Measurements from ENCODE around the gene CDCA5. TPM values are rescaled to one million over a fixed set of nuclear protein-coding genes. Genes with fewer than 3 reads are reported as not detected.
A peak's percentile ranks its signal among the peaks of the same experiment; 100 is the strongest.
"Not testable (repeated sequence)": the region's sequence is repeated elsewhere in the genome, so short reads cannot be mapped to it uniquely, and the experiment has no call there.

CDCA5 gene
- total RNA-seq, 2 experiments from 2014 or later: 111 to 119 TPM

DNA sequence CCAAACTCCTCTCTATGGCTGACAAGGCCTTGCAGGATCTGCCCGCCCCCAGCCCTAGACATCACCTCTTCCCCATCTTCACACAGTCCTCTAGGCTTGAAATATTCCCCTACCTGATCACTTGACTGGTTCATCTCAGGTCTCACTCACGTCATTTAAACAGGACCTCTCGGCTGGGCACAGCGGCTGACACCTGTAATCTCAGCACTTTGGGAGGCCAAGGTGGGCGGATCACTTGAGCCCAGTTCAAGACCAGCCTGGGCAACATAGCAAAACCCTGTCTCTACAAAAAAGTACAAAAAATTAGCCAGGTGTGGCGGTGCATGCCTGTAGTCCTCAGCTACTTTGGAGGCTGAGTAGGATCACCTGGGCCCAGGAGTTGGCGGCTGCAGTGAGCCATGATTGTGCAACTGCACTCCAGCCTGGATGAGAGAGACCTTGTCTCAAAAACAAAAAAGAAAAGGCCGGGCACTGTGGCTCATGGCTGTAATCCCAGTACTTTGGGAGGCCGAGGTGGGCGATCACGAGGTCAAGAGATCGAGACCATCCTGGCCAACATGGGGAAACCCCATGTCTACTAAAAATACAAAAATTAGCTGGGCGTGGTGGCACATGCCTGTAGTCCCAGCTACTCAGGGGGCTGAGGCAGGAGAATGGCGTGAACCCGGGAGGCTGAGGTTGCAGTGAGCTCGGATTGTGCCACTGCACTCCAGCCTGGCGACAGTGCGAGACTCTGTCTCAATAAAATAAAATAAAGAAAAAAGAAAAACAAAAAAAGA, 35.2 kb upstream of the CDCA5 start:
- H3K9me3 Mint-ChIP-seq (ENCODE audit: low read depth); DNase-seq; H3K27me3 Mint-ChIP-seq; ATAC-seq: not testable (repeated sequence)
- ChIA-PET POLR2A (interaction anchor here (1.6 to 2.0 kb wide), 2 partner anchors 16 to 20 kb away, joined by 4 to 9 read pairs; no protein-coding TSS in a partner anchor), CTCF (interaction anchor here (0.5 to 2.0 kb wide), 7 partner anchors 10 to 106 kb away, joined by 3 to 17 read pairs (median 3); no protein-coding TSS in a partner anchor)
- Mint-ChIP-seq H3K4me1 (peaks cover 53% of the 10 kb centered on the region), H3K27ac (peak overlapping the region; percentile 79), H3K36me3 (ENCODE audit: low read depth) (peaks cover 55% of the 10 kb centered on the region), H3K4me3 (peak overlapping the region; percentile 100)
- intact Hi-C loops (cut with DNase I, micrococcal nuclease): loop anchor here (10.0 kb wide), 3 partner anchors 344 to 874 kb away; partner anchors contain the start of genes CCDC88B (in 1 of the 2), FKBP2 (in 1 of the 2), PPP1R14B (in 1 of the 2) and SF1 (in 1 of the 2)

DNA sequence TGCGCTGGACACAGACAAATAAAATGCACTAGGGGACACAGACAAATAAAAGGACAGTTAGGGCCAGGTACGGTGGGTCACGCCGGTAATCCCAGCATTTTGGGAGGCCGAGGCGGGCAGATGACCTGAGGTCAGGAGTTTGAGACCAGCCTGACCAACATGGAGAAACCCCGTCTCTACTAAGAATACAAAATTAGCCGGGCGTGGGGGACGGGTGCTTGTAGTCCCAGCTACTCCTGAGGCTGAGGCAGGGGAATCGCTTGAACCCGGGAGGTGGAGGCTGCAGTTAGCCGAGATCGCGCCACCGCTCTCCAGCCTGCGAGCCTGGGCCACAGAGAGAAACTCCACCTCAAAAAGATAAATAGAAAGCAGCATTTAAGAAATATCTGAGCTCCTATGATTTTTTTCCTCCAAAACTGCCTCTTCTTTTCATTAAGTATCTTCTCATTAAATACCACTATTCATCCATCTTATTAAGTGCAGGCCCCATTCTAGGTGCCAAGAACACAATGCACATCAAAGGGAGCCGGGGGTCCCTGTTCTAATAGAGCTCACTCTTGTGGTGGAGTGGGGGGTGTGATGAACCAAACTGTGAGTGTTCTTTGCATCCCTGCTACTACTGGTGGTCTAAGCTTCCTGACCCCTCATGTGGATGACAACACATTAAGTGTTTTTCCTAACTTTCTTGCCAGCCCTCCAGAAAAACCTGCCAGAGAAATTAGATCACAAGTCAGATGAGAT, 34.4 kb upstream of the CDCA5 start:
- ChIA-PET POLR2A (interaction anchor here (1.3 to 2.0 kb wide), 3 partner anchors 17 to 33 kb away, joined by 4 to 9 read pairs (median 4); no protein-coding TSS in a partner anchor), CTCF (interaction anchor here (0.5 to 2.0 kb wide), 10 partner anchors 10 to 375 kb away, joined by 3 to 17 read pairs (median 4); partner anchors contain the start of gene ARL2)
- intact Hi-C loops (cut with DNase I, micrococcal nuclease): loop anchor here (10.0 kb wide), 3 partner anchors 343 to 873 kb away; partner anchors contain the start of genes CCDC88B (in 1 of the 2), FKBP2 (in 1 of the 2), PPP1R14B (in 1 of the 2) and SF1 (in 1 of the 2)
- H3K36me3 Mint-ChIP-seq (ENCODE audit: low read depth): peaks cover 55% of the 10 kb centered on the region
- H3K27me3 Mint-ChIP-seq: no peaks in the 10 kb centered on the region
- peaks cover 59% of the 10 kb centered on the region for H3K4me1 Mint-ChIP-seq
- peak overlapping the region; percentile 88 for H3K4me3 Mint-ChIP-seq
- no peak for ATAC-seq
- H3K9me3 Mint-ChIP-seq (ENCODE audit: low read depth): no peaks in the 10 kb centered on the region
- peak overlapping the region; percentile 79 for H3K27ac Mint-ChIP-seq
- no peak for DNase-seq

DNA sequence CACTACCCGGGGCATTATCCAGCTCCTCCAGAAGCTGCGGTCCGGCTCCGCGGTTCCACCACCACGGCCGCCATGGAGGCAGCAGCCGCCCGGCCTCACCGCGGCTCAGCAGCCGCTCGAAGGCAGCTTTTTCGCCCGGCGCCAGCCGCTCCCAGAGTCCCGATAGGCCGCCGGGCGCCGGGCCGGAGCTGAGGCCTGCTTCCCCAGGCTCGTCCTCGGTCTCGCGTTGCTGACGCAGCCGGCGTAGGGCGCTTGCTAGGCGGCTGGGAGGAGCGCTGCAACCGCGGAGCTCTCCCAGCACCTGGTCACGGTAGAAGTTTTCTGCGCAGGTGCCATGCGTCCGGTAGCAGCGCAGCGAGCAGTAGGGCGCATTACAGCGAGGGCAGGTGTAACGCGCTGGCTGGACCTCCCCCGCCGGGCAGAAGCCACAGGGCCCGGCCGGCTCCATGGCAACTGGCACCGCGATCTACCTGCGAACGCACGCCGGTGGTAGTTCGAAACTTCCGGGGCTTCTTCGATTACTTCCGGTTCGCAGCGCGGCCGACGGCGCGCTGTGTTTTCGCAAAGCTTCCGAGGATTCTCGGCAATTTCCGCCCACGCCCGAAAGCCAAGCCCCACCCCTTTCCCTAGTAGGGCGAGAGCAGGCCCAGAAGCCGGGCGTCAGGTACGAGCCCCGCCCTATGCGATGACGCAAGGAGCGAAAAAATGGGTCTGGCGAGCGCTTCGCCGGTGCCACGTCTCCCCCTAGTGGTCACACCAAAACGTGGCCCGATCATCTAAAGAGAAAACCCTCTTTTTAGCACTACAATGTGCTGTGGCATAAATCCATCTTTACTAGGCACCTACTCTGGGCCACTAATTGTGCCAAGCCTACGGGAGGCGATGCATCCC, 33.6 kb upstream of the CDCA5 start, which contains the start of gene ZNHIT2:
Gene ZNHIT2, minus strand, starts transcription at position 496 of the 891 bp plus-strand sequence. Its CDS starts 48 bp downstream, at position 448.
- Mint-ChIP-seq H3K27me3 (no peaks in the 10 kb centered on the region), H3K9me3 (ENCODE audit: low read depth) (no peaks in the 10 kb centered on the region), H3K27ac (peak within 1 kb of the TSS; percentile 95), H3K4me3 (peak within 1 kb of the TSS; percentile 88), H3K4me1 (peaks cover 57% of the 10 kb centered on the region), H3K36me3 (ENCODE audit: low read depth) (peaks cover 55% of the 10 kb centered on the region)
- ATAC-seq (peak; percentile 68), DNase-seq (peak; percentile 100)
- intact Hi-C loops (cut with DNase I, micrococcal nuclease): loop anchor here (1.0 to 10.0 kb wide), 19 partner anchors 17 to 873 kb away; partner anchors contain the start of genes SAC3D1 (in 2 of the 2), SF1 (in 2 of the 2), ATG2A (in 1 of the 2) and CCDC88B (in 1 of the 2)
- POLR2A ChIA-PET: interaction anchor here (0.7 to 2.0 kb wide), 5 partner anchors 18 to 1517 kb away, joined by 3 to 9 read pairs (median 4); no protein-coding TSS in a partner anchor
- CTCF ChIA-PET: interaction anchor here (0.6 to 2.0 kb wide), 17 partner anchors 9 to 471 kb away, joined by 3 to 17 read pairs (median 4); partner anchors contain the start of genes ARL2 and SYVN1

DNA sequence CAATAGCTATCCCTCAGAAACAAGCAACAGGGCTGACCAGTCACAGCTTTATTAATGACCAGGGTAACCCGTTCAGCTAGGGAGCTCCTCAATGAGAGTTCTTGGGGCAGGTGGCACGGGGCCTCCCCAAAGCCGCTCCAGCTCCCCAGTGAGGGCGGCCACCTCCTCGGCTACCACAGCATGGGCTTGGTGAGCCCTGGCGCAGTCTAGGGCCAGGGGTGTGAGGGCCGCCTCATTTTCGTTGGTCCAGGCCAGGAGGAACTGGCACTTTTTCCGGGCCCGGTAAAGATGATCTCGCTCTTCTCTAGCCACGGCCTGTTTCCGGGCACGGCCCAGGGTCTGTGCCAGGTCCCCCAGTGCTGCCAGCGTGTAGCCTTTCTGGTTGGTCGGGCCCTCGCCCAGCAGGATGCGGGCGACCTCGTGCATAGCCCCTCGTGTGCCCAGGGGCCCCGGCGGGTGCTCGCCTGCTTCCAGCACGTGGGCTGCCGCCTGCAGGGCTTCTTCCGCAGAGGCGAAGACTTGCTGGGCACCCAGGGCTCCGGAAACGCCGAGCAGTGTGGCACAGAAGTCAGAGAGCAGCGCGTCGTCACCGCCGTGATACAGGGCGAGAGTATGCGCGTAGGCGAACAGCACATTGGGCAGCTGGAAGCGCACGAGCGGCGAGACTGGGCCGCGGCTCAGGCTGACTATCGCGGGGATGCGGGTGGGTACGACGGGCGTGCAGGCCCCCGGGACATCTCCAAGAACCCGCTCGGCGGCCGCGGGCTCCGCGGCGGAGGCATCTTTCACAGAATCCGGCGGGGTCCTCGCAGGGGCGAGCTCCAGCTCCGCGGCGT, 32.7 kb upstream of the CDCA5 start:
- DNase-seq (peak; percentile 85), ATAC-seq (peak; percentile 25)
- peaks cover 49% of the 10 kb centered on the region for H3K36me3 Mint-ChIP-seq (ENCODE audit: low read depth)
- H3K4me1 Mint-ChIP-seq: peaks cover 62% of the 10 kb centered on the region
- H3K9me3 Mint-ChIP-seq (ENCODE audit: low read depth): no peaks in the 10 kb centered on the region
- peak overlapping the region; percentile 95 for H3K27ac Mint-ChIP-seq
- ChIA-PET CTCF (interaction anchor here (0.7 to 2.0 kb wide), 10 partner anchors 15 to 471 kb away, joined by 3 to 17 read pairs (median 4); partner anchors contain the start of genes ARL2 and SYVN1), POLR2A (interaction anchor here (1.0 to 1.3 kb wide), 2 partner anchors 20 to 31 kb away, joined by 4 read pairs; no protein-coding TSS in a partner anchor)
- intact Hi-C loops (cut with DNase I, micrococcal nuclease): loop anchor here (1.0 to 10.0 kb wide), 19 partner anchors 18 to 872 kb away; partner anchors contain the start of genes SAC3D1 (in 2 of the 2), SF1 (in 2 of the 2), ATG2A (in 1 of the 2) and CCDC88B (in 1 of the 2)
- H3K4me3 Mint-ChIP-seq: peak overlapping the region; percentile 88
- no peaks in the 10 kb centered on the region for H3K27me3 Mint-ChIP-seq

DNA sequence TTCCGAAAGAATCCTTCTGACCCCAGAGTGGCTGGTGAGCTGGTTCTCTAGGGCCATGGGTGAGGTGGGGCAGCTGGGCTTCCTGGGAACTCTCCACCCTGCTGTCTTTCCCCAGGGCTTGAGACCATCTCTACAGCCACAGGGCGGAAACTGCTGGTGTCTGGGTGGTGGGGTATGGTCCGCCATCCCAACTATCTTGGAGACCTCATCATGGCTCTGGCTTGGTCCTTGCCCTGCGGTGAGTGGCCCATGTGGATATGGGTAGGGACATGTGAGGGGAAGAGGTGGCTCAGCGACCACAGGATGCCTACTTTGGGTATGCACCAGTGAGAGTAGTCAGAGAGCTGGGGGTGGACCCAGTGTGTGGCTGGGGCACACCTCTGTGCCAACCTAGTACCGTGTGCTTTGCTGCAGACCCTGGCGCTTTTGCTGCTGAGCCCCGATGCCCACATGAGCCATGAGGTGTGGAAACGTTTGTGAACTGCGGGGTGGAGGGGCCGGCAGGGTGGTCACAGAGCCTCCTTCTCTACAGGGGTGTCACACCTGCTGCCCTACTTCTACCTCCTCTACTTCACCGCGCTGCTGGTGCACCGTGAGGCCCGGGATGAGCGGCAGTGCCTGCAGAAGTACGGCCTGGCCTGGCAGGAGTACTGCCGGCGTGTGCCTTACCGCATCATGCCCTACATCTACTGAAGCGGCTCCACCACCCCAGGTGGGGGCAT, 31.7 kb upstream of the CDCA5 start:
- ChIA-PET CTCF (interaction anchor here (0.7 kb wide), 1 partner anchor 147 kb away, joined by 3 read pairs; no protein-coding TSS in a partner anchor), POLR2A (interaction anchor here (0.6 kb wide), 1 partner anchor 401 kb away, joined by 4 read pairs; no protein-coding TSS in a partner anchor)
- intact Hi-C loops (cut with DNase I, micrococcal nuclease): loop anchor here (2.0 to 10.0 kb wide), 6 partner anchors 75 to 871 kb away; partner anchors contain the start of genes CCDC88B (in 1 of the 2), FKBP2 (in 1 of the 2), PPP1R14B (in 1 of the 2) and SAC3D1 (in 1 of the 2)
- H3K27me3 Mint-ChIP-seq: no peaks in the 10 kb centered on the region
- peak overlapping the region; percentile 88 for H3K4me3 Mint-ChIP-seq
- peak overlapping the region; percentile 95 for H3K27ac Mint-ChIP-seq
- no peak for ATAC-seq
- peaks cover 64% of the 10 kb centered on the region for H3K4me1 Mint-ChIP-seq
- peaks cover 38% of the 10 kb centered on the region for H3K36me3 Mint-ChIP-seq (ENCODE audit: low read depth)
- peak; percentile 37 for DNase-seq
- no peaks in the 10 kb centered on the region for H3K9me3 Mint-ChIP-seq (ENCODE audit: low read depth)

DNA sequence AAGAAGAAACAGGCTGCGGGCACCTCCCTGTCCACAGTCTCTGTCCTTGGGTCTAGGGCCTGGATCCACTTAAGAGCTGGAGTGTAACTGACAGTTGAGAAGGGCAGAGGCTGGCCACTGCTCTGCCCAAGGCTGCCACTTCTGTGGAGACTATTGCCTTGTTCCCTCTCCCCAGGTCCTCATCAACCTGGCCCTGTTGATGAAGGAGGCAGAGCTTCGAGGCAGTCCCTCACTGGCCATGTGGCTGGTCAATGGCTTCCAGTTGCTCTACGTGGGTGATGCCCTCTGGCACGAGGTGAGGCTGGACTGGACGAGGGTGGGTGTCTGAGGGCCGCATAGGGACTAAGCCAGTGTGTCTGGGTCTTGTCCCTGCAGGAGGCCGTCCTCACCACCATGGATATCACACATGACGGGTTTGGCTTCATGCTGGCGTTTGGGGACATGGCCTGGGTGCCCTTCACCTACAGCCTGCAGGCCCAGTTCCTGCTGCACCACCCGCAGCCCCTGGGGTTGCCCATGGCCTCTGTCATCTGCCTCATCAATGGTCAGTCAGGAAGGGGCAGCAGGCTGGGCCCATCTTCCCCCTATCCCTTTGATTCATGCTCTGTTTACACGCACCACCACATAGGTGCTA, 30.8 kb upstream of the CDCA5 start:
- intact Hi-C loops (cut with DNase I, micrococcal nuclease): loop anchor here (5.0 to 10.0 kb wide), 4 partner anchors 197 to 870 kb away; partner anchors contain the start of genes ATG2A (in 1 of the 2), CCDC88B (in 1 of the 2), FKBP2 (in 1 of the 2) and PPP1R14B (in 1 of the 2)
- H3K27me3 Mint-ChIP-seq: no peaks in the 10 kb centered on the region
- peaks cover 29% of the 10 kb centered on the region for H3K36me3 Mint-ChIP-seq (ENCODE audit: low read depth)
- ATAC-seq (no peak), DNase-seq (no peak)
- peaks cover 62% of the 10 kb centered on the region for H3K4me1 Mint-ChIP-seq
- ChIA-PET POLR2A (interaction anchor here (0.6 kb wide), 1 partner anchor 402 kb away, joined by 4 read pairs; no protein-coding TSS in a partner anchor), CTCF (interaction anchor here (0.6 to 4.9 kb wide), 3 partner anchors 18 to 148 kb away, joined by 3 to 56 read pairs (median 3); partner anchors contain the start of gene VPS51)
- no peaks in the 10 kb centered on the region for H3K9me3 Mint-ChIP-seq (ENCODE audit: low read depth)
- H3K27ac Mint-ChIP-seq: no peak overlapping the region
- H3K4me3 Mint-ChIP-seq: no peak overlapping the region

DNA sequence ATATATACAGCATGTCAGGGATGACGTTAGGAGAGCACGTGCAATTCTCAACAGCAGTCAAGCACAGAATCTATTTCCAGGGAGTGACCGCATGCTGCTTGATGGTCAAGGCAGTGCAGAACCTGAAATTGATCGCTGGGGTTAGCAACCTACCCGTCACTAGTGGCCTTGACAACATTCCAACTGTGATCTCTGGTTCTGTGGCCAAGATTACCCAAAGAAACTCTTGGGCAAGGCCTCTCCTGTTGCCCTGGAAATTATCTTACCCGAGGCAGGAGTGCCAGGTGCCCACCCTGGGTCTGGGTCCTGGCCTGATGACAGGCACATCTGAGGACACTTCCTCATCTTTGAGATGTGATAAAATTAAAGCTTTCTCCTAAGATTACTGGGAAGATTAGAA, 30.0 kb upstream of the CDCA5 start:
- no peaks in the 10 kb centered on the region for H3K27me3 Mint-ChIP-seq

DNA sequence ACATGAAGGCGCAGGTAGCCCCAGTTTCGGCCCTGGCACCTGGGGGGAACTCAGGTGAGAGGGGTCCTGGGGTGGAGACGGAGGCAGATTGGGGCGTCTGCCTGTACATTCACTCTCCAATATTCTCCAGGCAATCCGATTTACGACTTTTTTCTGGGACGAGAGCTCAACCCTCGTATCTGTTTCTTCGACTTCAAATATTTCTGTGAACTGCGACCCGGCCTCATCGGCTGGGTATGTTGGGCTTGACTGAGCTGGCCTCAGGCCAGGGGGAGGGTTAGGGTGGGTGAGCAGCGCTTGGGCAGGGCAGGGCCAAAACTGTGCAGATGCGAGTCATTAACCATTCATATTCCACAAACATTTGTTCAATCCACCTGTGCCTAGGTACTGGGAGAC, 29.5 kb upstream of the CDCA5 start:
- no peak for ATAC-seq
- Mint-ChIP-seq H3K36me3 (ENCODE audit: low read depth) (peaks cover 18% of the 10 kb centered on the region), H3K9me3 (ENCODE audit: low read depth) (no peaks in the 10 kb centered on the region), H3K4me1 (peaks cover 54% of the 10 kb centered on the region), H3K4me3 (peak overlapping the region; percentile 83), H3K27me3 (no peaks in the 10 kb centered on the region), H3K27ac (peak overlapping the region; percentile 84)
- intact Hi-C loops (cut with DNase I, micrococcal nuclease): loop anchor here (5.0 to 10.0 kb wide), 4 partner anchors 196 to 869 kb away; partner anchors contain the start of genes ATG2A (in 1 of the 2), CCDC88B (in 1 of the 2), FKBP2 (in 1 of the 2) and PPP1R14B (in 1 of the 2)
- ChIA-PET POLR2A (interaction anchor here (0.6 kb wide), 1 partner anchor 79 kb away, joined by 3 read pairs; no protein-coding TSS in a partner anchor), CTCF (interaction anchor here (0.6 to 4.9 kb wide), 13 partner anchors 8 to 332 kb away, joined by 3 to 56 read pairs (median 3); partner anchors contain the start of genes FAU, MRPL49, POLA2 and VPS51)
- no peak for DNase-seq

More for the DNA sequence above, 30.0 kb upstream of the CDCA5 start:
- H3K4me1 Mint-ChIP-seq: peaks cover 59% of the 10 kb centered on the region
- peaks cover 23% of the 10 kb centered on the region for H3K36me3 Mint-ChIP-seq (ENCODE audit: low read depth)
- H3K27ac Mint-ChIP-seq: peak overlapping the region; percentile 84
- H3K4me3 Mint-ChIP-seq: peak overlapping the region; percentile 83
- intact Hi-C loops (cut with DNase I, micrococcal nuclease): loop anchor here (5.0 to 10.0 kb wide), 4 partner anchors 197 to 869 kb away; partner anchors contain the start of genes ATG2A (in 1 of the 2), CCDC88B (in 1 of the 2), FKBP2 (in 1 of the 2) and PPP1R14B (in 1 of the 2)
- no peak for DNase-seq
- CTCF ChIA-PET: interaction anchor here (0.6 to 4.9 kb wide), 6 partner anchors 8 to 254 kb away, joined by 3 to 56 read pairs (median 4); partner anchors contain the start of genes FAU, MRPL49, POLA2 and VPS51
- H3K9me3 Mint-ChIP-seq (ENCODE audit: low read depth): no peaks in the 10 kb centered on the region
- POLR2A ChIA-PET: interaction anchor here (0.6 kb wide), 1 partner anchor 80 kb away, joined by 3 read pairs; no protein-coding TSS in a partner anchor
- no peak for ATAC-seq
